ENCODE data around the gene MPRIP.

The MPRIP gene

GRCh38 chr17:17070931-17071330 lies 28.7 kb downstream of the MPRIP start:
- DNase-seq (ENCODE audit: low spot score) = no peak

GRCh38 chr17:17071531-17072360 lies 29.5 kb downstream of the MPRIP start:
- no peak for DNase-seq (ENCODE audit: low spot score)

- no peak for DNase-seq (ENCODE audit: low spot score)
These were observed 30.3 kb downstream of the MPRIP start for GRCh38 chr17:17072546-17072945.

GRCh38 chr17:17073030-17073564 lies 30.8 kb downstream of the MPRIP start:
- DNase-seq (ENCODE audit: low spot score) = no peak

GRCh38 chr17:17073581-17074403 lies 31.5 kb downstream of the MPRIP start:
- DNase-seq (ENCODE audit: low spot score) = no peak

GRCh38 chr17:17075125-17075781 lies 33.0 kb downstream of the MPRIP start:
- DNase-seq (ENCODE audit: low spot score) = peak; percentile 56

GRCh38 chr17:17076066-17076465 lies 33.8 kb downstream of the MPRIP start:
- DNase-seq (ENCODE audit: low spot score) = no peak

GRCh38 chr17:17077101-17077500 lies 34.8 kb downstream of the MPRIP start:
- no peak for DNase-seq (ENCODE audit: low spot score)

GRCh38 chr17:17077861-17078732 lies 35.8 kb downstream of the MPRIP start:
- DNase-seq (ENCODE audit: low spot score) = no peak

GRCh38 chr17:17078832-17079231 lies 36.6 kb downstream of the MPRIP start:
- DNase-seq (ENCODE audit: low spot score) = no peak

- DNase-seq (ENCODE audit: low spot score) = no peak
These were observed 37.1 kb downstream of the MPRIP start for GRCh38 chr17:17079336-17079735.

- no peak for DNase-seq (ENCODE audit: low spot score)
These were observed 37.5 kb downstream of the MPRIP start for GRCh38 chr17:17079761-17080160.

GRCh38 chr17:17080181-17080631 lies 37.9 kb downstream of the MPRIP start:
- DNase-seq (ENCODE audit: low spot score) = no peak

GRCh38 chr17:17080781-17081180 lies 38.5 kb downstream of the MPRIP start:
- DNase-seq (ENCODE audit: low spot score) = no peak

GRCh38 chr17:17081304-17081940 lies 39.2 kb downstream of the MPRIP start:
- DNase-seq (ENCODE audit: low spot score) = no peak

GRCh38 chr17:17082878-17083277 lies 40.6 kb downstream of the MPRIP start:
- DNase-seq (ENCODE audit: low spot score) = no peak

- no peak for DNase-seq (ENCODE audit: low spot score)
These were observed 42.1 kb downstream of the MPRIP start for GRCh38 chr17:17084317-17084835.

- DNase-seq (ENCODE audit: low spot score) = no peak
These were observed 42.7 kb downstream of the MPRIP start for GRCh38 chr17:17084941-17085340.

- no peak for DNase-seq (ENCODE audit: low spot score)
These were observed 44.3 kb downstream of the MPRIP start for GRCh38 chr17:17086585-17086984.

GRCh38 chr17:17087424-17088015 lies 45.3 kb downstream of the MPRIP start:
- DNase-seq (ENCODE audit: low spot score) = no peak

Measured in hepatic stellate cell (primary cell).